HEK293T (cell line): ENCODE results near the gene ANAPC16.

Experiments
- ARNT ChIP-seq: fragments of 450-650 bp; IDR thresholded peaks from 2 replicates; pipeline ENCODE4 v1.6.1; 2017; ENCODE audit warnings: mild to moderate bottlenecking
- BHLHE40 ChIP-seq: fragments of 450-650 bp; IDR thresholded peaks from 2 replicates; pipeline ENCODE4 v1.6.1; 2016; ENCODE audit warnings: mild to moderate bottlenecking, moderate library complexity, borderline replicate concordance
- CTBP1 ChIP-seq: fragments of 450-650 bp; IDR thresholded peaks from 2 replicates; pipeline ENCODE4 v1.6.1; 2016; ENCODE audit warnings: borderline replicate concordance
- ELF4 ChIP-seq: fragments of 450-650 bp; IDR thresholded peaks from 2 replicates; pipeline ENCODE4 v1.6.1; 2017; ENCODE audit warnings: antibody characterized with exemption
- FOXK2 ChIP-seq: fragments of 450-650 bp; IDR thresholded peaks from 2 replicates; pipeline ENCODE4 v1.6.1; 2016; ENCODE audit warnings: mild to moderate bottlenecking
- NFRKB ChIP-seq: fragments of 450-650 bp; IDR thresholded peaks from 2 replicates; pipeline ENCODE4 v1.6.1; 2016; ENCODE audit warnings: mild to moderate bottlenecking, moderate library complexity
- SP1 ChIP-seq: fragments of 450-650 bp; IDR thresholded peaks from 2 replicates; pipeline ENCODE4 v1.6.1; 2017
- SUZ12 ChIP-seq: fragments of 450-650 bp; IDR thresholded peaks from 2 replicates; pipeline ENCODE4 v1.6.1; 2016; ENCODE audit warnings: mild to moderate bottlenecking
- ZNF384 ChIP-seq: fragments of 450-650 bp; IDR thresholded peaks from 2 replicates; pipeline ENCODE4 v1.6.1; 2016
- TF ChIP-seq, protein P1 (sequence below): fragments of 450-650 bp; IDR thresholded peaks from 2 replicates; pipeline ENCODE4 v1.6.1; 2016

DNA sequence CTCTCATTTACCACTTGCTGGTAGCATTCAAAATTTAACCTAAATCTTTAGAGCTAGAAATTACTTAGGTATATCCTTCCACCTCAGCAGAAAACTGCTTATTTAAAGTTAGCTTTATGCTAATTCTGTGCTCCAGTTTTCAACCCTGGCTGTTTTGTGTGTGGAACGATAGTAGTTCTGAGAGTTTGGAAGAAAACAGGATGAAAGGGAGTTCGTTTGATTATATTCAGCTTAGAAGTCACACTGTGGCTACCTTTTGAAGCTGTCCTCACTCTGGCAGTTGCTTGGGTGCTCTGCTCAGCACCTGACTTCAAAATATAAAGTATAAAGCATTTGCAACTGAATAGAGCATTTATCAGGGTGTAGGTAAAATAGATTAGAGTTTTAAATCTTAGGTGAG is 2.9 kb downstream of the ANAPC16 start:
- no peak for TF ChIP-seq CTBP1
- no peak for TF ChIP-seq ARNT
- TF ChIP-seq SUZ12 = no peak
- TF ChIP-seq NFRKB = no peak
- TF ChIP-seq ELF4 = no peak
- TF ChIP-seq ZNF384 = no peak
- TF ChIP-seq SP1 = no peak
- TF ChIP-seq, protein P1, sequence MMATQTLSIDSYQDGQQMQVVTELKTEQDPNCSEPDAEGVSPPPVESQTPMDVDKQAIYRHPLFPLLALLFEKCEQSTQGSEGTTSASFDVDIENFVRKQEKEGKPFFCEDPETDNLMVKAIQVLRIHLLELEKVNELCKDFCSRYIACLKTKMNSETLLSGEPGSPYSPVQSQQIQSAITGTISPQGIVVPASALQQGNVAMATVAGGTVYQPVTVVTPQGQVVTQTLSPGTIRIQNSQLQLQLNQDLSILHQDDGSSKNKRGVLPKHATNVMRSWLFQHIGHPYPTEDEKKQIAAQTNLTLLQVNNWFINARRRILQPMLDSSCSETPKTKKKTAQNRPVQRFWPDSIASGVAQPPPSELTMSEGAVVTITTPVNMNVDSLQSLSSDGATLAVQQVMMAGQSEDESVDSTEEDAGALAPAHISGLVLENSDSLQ = no peak
- no peak for TF ChIP-seq FOXK2
- TF ChIP-seq BHLHE40 = no peak
